NCI-H187 treated with DMSO at 0.1 percent for 48 hours (cell line): ENCODE data around the gene MFSD6.

Source experiments
- DNase-seq: peaks from one replicate; lab custom pipeline; 2025; lab: John Stamatoyannopoulos, UW

MFSD6 gene

GRCh38 chr2:190532581-190532980, 124.4 kb downstream of the MFSD6 start:
- no peak for DNase-seq

- no peak for DNase-seq
Measured at GRCh38 chr2:190533175-190533967, 125.2 kb downstream of the MFSD6 start.

DNA sequence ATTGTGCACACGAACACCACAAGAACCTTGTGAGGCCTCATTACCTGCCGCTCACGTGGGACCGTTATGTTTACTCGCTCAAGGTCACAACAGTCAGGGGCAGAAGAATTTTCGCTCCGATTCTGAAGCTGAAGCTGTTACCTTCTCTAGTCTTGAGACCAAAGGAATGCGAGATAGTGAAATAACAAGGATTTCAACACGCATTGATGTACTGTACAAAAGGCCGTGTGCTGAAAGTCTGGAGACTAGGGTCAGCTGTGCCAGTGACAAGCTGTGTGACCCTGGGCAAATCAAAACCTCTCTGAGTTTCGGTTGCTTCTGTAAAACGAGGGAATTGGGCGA, 125.8 kb downstream of the MFSD6 start:
- no peak for DNase-seq

DNA sequence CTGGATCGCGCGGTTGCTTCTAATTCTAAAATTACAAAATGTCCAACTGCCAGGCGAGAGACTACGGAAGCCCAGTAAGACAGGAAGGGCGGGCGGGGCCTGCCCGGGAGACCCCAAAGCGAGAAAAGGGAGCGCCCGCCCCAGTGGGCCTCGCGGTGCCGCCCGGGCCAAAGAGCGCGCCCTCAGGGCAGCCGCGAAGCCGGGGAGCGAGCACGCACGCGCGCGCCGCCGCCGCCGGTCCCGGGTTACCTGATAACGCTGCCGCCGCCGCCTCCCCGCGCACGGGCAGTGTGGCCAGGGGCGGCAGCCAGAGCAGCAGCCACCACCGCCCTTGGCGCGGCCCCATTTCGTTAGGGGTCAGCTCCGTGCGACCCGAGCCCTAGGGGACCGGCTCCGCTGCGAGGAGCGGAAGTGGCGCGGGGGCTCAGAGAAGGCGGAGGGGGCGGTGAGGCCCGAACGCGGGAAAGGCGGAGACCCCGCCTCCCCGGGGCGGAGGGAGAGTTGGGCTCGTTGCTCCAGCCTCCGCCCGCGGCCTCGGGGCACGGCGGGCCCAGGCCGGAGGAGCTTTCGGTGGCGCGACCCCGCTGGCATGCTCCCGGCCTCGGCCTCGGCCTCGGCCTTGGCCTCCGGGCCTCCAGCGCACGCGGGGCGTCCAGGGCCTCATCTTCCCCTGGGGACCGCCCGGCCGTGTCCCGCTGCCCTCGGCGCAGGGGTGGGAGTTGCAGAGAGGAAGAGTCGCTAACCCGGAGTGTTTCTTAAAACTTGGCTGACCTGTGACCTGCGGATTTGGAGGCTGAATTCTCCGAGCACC, 126.4 kb downstream of the MFSD6 start, which contains the start of gene NEMP2:
NEMP2 (minus strand) TSS at position 413 of the 811 bp plus-strand sequence; CDS start at position 346, 67 bp downstream.
- DNase-seq = no peak

- DNase-seq = no peak
Measured at GRCh38 chr2:190535121-190535439, 126.9 kb downstream of the MFSD6 start.

- DNase-seq = no peak
Measured at GRCh38 chr2:190535586-190535985, 127.4 kb downstream of the MFSD6 start.

DNA sequence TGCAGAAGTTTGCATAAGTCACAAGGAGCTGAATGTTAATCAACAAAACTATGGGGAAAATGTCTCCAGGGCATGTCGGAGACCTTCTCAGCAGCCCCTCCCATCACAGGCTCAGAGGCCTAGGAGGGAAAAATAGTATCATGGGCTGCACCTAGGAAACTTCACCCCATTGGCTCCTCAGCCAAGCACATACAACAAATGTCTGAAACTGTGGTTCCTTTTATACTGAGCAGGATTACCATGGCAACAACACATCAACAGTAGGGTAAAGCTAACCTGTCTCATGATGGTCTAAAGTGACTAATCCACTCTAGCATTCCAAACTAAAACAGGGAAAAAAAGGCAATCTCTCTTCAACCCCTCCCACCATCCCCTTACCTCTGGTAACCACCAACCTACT, 129.6 kb downstream of the MFSD6 start:
- no peak for DNase-seq

DNA sequence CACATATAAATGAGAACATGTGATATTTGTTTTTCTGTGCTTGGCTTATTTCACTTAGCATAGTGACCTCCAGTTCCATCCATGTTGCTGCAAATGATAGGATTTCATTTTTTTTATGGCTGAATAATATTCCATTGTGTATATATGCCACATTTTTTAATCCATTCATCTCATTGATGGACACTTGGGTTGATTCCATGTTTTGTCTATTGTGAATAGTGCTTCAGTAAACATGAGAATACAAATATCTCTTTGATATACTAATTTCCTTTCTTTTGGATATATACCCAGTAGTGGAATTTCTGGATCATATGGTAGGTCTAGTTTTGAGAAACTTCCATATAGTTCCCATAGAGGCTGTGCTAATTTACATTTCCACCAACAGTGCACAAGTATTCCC, 130.0 kb downstream of the MFSD6 start:
- no peak for DNase-seq

GRCh38 chr2:190540048-190540447, 131.9 kb downstream of the MFSD6 start:
- no peak for DNase-seq

DNA sequence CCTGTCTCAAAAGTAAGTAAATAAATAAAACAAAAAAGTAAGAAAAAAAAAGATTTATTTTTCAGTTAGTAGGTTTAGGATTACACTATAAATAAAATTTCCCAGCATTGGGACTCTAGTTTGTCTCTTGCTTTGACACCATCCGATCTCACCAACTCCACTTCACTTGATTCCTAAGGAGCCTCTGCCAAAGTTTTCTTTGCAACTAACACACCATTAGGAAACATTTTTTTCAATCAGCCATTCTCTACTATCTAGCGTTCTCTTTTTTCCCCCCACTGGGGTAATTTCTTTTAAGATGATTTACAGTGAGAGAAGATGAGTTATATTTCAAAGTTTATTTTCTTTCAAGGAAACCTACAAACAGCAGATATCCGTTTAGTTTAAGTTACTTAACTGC, 136.9 kb downstream of the MFSD6 start:
- no peak for DNase-seq

GRCh38 chr2:190545555-190546385, 137.6 kb downstream of the MFSD6 start:
- DNase-seq = no peak

DNA sequence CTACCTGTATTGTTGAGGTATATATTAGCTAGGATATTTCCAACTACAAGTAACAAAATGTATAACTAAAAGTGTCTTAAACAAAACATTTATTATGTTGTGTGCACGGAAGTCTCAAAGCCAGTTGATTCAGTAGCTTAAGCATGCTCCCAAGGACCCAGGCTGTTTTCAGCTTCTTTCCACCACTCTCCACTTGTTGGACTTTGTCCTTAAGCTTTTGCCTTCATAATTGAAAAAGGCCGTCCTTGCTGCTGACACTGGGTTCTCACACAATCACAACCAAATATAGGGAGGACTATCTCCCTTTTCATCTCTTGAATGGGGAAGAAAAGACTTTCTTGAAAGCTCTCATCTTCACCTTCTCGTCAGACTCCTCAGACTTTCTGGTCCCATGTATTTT, 138.6 kb downstream of the MFSD6 start:
- no peak for DNase-seq

DNA sequence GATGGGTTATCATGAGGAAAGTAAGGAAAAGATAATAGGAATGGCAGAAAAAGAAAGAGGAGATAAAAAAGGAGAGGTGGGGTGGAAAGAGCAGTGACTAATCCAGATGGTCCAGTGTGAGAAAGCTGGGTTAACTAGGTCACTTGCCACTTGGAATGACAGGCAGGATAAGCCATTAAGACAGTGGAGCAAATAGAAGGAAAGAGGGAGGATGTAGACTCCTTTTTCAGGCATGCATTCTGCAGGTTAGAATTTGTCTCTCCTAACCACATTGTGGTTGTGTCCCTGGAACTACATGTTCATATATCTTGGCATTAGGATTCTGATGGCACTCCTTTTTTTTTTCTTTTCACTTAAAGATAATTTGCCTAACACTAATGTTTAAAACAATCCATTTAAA, 139.7 kb downstream of the MFSD6 start:
- no peak for DNase-seq

- DNase-seq = no peak
Measured at GRCh38 chr2:190550137-190550536, 142.0 kb downstream of the MFSD6 start.
